GM18868 (cell line): ENCODE data around the gene ANXA2R.
"Not testable (repeated sequence)": the region's sequence is repeated elsewhere in the genome, so short reads cannot be mapped to it uniquely, and the experiment has no call there.

Experiments
- ATAC-seq: cut with Tn5 transposase; IDR thresholded peaks from one replicate; pipeline ENCODE4 v1.9.1; 2021; ENCODE audit warnings: mild to moderate bottlenecking, moderate library complexity; ENCODE audit not compliant: unreplicated experiment

ANXA2R gene

DNA sequence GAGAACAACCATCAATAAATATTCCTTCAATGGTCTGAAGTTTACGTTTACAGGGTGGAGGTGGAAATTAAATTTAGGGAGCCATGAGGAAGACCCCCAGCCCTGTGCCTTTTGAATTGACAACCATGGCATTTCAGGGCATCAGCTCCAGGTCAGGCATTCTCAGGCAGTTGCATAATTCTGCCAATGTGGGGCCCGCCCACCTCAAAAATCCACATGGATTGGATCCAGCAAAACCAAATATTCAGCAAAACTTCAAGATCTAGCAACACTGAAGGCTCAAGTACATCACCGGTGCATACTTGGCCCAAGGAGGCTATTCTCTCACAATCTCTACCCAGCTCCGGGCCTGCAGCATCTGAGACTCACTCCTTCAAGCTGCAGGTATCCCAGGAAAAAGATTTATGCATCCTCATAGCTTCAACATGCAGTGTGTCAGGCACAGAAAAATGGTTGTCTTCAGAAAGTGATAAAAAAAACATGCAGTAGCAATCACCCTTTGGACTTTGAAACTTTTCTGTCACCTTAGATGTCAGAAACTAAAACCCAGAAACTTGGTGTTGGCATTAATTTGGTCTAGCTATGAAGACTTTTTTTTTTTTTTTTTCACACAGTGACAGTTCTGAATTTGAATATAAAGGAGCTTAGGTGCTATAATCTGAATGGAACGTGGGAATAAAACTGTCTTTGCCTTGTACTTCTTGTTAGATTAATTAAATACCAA lies 21.4 kb upstream of the ANXA2R start:
- ATAC-seq, result no peak

DNA sequence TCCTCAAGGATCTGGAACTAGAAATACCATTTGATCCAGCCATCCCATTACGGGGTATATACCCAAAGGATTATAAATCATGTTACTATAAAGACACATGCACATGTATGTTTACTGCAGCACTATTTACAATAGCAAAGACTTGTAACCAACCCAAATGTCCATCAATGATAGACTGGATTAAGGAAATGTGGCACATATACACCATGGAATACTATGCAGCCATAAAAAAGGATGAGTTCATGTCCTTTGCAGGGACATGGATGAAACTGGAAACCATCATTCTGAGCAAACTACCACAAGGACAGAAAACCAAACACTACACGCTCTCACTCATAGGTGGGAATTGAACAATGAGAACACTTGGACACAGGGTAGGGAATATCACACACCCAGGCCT lies 19.9 kb upstream of the ANXA2R start:
- not testable (repeated sequence) for ATAC-seq

DNA sequence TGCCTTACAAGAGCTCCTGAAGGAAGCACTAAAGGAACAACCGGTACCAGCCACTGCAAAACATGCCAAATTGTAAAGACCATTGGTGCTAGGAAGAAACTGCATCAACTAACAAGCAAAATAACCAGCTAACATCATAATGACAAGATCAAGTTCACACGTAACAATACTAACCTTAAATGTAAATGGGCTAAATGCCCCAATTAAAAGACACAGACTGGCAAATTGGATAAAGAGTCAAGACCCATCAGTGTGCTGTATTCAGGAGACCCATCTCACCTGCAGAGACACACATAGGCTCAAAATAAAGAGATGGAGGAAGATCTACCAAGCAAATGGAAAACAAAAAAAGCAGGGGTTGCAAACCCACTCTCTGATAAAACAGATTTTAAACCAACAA lies 15.0 kb upstream of the ANXA2R start:
- ATAC-seq, result not testable (repeated sequence)

DNA sequence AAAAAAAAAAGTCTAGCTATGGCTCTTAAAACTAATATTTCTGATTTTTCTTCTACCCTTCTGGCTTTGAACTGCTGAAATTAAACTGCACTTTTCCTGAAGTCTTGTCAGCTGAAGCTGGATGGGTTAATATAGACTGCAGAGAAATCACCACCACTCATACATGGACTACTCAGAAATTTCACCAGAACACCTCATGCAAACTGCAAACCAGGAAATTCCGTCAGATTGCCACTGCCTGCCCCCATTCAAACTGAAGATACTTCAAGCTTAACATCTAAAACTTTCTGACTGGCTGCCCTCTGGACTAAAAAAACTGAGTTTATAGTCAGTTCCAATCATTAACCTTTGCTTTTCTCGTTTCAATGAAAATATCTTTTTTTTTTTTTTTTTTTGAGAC lies 11.6 kb upstream of the ANXA2R start:
- no peak for ATAC-seq

DNA sequence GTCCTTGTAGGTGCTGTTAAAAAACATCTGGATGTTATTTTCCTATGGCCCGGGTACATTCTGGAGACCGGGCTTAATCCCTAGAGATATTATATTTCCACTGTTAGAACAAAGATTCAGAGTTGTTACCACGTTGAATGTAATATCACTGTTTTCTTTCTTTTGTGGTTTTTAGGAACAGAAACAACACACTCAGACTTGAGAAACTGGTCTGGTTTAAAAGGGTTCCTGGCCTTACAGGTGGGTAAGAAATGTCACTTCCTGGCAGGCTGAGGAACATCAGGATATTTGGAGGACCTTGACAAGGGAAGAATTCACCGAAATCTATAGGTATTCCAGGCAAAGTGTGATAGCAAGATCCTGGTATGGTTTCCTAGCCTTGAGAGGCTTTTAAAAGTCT lies 10.3 kb upstream of the ANXA2R start:
- ATAC-seq, result no peak

DNA sequence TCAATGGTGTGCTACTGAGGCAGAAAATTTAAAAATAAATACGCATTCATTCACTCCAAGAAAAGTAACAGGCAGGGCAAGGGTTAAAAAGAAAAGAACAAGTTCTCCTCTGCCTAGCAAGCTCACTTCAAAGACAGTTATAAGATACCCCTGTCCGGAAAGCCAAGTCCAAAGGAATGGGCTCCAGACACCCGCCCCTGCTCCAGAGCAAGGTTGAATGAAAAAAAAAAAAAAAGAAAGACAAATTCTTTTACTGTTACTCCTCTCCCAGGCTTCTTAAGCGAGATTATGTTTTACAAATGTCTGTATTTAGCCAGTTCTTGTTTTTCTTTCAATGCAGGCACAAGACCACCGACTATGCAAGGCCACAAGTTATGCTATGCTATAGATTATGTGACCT lies 9.1 kb upstream of the ANXA2R start:
- no peak for ATAC-seq

DNA sequence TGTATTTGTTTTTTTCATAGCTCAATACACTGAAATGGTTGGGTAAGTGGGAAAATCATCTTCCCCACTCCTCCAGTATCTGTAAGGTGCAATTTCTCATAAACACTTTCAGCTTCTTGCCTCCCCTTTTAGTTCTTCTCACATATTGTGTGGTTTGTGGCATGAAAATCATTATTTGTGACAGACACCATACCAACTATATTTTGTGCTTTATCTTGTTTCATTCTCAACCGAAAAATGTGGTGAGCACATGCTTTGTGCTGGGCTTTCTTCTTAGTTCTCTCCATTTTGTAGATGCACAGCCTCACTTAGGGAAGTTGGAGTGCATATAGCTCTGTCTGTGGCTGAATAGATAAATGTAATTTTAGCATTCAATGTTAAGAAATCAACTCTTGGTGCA lies 6.4 kb upstream of the ANXA2R start:
- ATAC-seq, result no peak

DNA sequence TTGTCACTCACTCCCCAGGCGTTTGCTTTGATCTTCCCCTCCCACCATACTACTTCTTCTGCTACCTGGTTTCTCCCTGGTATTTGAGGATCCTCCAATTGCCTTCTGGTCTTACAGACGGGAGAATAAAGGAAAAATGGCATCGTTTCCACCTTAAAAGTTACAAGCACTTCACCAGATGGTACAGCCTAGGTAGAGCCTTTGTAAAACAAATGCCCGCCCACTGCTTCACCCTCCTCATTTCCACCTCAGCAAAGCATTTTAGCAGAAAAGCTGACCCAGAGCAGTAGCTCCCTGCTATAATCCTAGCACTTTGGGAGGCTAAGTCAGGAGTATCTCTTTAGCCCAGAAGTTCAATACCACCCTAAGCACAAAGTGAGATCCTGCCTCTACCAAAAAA lies 5.1 kb upstream of the ANXA2R start:
- ATAC-seq, result no peak

DNA sequence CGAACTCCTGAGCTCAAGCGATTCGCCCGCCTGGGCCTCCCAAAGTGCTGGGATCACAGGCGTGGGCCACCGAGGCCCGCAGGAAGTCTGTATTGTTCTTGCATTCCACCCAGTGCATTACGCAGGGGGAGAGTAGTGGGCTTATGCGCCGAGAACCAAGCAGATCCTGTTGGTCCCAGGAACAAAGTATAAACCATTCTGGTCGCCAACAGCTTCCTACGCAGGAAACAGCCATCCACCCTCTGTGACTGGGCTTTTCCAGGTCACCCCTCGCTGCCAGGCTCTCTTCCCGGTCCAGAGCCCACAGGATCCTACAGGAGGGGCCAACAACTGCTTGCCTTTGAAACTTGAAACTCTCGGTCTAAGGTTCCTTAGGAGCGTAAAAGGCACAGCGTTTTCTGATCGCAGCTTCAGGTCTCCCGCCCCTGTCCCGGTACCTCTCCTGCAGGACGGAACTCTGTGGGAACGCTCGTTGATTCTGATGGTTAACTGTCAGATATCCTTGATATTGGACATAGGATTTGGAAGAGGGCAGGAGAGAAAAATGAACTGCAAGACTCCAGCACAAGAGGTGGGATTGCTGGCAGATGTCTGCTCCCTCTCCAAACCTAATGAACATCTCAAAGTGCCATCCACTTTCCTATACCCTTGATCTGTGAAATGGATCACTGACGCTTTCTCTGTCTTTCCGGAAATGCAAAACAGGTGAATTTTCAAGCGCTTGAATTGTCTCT lies 4.2 kb upstream of the ANXA2R start:
- ATAC-seq, result no peak

DNA sequence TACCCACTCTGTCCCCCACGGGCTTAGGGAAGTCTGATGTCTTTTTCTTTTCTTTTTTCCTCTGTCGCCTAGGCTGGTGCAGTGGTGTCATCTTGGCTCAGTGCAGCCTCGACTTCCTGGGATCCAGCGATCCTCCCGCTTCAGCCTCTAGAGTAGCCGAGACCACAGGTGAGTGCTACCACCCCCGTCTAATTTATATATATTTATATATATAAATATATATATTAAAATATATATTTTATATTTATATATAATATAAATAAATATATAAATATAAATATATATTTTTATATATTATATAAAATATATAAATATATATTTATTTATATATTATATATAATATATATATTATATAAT lies 3.3 kb upstream of the ANXA2R start:
- no peak for ATAC-seq

DNA sequence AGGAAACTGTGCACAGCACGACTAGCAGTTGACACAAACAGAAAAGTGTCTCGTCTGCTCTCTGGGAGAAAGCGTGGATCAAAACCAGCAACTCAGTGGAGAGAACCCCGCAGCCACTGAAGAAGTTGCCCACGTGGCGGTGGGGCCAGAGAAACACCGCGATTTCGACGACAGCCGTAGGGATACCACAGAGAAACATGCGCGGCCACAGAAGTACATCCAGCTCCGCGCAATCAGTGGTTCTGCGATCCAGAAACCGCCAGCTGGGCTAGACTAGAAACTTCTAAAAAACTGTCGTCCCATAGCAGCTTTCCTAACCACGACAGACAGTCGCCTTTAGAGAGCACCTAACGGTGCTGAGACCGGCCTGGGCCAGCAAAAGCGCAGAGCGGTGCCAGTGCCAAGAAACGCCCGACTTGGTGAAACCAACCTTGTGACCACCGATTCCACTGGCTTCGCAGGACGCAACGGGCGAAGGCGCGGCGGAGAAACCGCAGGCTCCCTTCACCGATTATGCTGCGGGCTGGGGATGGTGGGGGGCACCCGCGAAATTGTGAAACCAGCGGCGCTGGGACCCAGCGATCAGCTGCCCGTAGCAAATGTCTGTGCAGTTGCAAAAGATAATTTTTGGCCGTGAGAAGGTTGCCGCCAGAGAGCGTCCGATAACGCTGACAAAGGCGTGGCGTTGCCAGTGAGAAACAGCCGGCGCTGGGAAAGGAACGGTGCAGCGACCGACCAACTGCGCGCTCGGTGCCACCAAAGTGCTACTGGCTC lies 2.7 kb upstream of the ANXA2R start:
- ATAC-seq, result peak; percentile 34

DNA sequence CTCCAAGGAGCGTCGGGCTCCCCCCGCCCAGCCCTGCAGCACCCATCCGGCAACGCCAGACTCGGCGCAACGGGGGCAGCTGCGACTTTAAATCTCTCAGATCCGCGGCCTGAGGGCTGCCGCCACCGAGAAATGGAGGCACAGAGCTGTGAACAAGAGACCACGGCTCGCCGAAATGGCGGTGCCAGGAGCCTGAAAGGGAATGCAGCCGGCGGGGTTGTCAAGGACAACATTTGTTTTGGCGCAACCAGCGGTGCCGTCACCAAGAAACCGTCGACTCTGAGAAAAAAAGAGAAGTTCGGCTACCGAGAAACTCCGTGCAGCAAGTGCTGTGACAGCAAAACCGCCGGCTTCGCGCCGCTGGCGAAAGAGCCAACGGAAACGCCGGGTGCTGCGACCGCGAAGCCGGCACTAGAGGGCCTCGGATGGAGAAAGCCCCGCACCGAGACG lies 2.1 kb upstream of the ANXA2R start:
- ATAC-seq, result peak; percentile 23

DNA sequence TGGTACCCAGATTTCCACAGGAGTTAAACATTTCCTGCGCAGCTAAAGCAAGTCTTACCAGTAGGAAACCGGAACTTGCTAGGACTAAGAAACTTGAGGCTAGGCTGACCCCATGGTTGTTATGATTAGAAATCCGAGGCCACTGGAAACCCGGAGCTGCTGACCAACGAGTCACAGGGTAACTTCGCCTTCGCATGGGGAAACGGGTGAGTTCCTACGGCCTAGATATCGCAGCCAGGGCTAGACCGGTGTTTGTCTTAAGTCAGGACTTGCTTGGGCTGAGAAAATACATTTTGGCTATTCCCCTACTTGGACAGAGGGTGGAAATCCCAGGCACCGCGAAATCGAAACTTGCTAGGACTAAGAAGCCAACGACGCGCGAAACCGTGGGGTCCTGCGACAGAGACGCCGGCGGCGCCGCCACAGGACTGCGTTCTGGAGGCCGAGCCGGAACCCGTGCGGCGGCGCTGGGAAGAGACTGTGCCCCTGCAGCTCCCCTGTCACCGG lies 1.6 kb upstream of the ANXA2R start:
- peak; percentile 20 for ATAC-seq

DNA sequence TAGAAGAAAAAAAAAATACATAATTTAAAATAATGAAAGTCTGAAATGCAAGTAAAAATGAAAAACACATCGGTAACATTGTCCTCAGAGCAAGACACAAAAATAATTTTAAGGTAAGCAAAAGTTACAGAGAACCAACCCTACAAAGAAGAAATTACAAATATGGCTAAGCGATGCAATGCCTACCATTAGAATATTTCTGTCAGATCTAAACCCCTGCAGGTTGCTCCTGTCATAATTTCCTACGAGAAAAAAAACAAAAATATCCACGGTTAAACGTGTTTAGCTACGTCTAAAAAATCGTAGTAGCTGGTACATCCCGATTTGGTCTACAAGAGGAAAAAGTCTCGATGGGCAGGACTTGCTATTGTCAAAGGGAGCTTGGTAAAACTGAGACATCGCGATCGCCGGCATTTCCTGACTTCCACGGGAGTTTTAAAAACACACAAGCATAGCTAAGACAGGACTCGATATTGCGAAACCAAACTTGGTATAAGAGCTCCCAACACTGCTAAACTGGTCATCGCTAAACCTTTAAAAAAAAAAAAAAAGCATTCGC lies 1.1 kb upstream of the ANXA2R start:
- no peak for ATAC-seq

DNA sequence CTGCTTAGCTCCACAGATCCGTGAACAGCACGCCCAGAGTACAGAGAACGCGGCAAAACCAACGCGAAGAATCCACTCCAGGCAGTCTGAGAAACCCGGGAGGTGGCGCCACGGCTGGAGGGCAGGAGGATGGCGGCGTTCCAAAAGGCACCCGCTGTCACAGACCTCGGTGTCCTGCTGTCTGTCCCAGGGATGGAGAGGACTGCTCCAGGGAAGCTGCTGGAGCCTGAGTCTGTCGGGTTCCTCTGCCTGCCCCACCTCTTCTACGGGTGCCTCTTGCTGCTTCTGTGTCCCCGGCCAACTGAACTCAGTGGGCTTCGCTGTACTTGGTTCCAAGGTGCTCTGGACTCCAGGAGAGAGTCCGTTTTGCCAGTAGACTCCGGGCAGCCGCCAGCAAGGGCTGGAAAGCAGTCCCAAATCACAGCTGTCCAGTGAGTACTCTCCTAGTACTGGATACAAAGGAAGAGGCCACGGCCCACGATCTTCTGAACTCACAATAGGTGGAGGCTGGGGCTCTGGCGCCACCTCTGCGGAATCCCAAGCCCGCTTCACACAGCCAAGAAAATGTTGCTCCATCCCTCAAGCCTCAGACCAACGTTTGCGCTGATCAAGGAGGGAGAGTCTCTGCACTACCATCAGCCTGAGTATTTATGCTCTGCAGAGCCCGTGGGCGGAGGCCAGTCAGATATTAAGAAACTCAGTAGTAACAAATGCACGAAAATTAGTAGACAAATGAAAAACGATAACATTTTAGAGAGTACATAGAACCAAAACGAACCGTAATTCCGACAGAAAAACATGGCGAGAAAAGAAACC lies 440 bp downstream of the ANXA2R start:
- ATAC-seq, result no peak

DNA sequence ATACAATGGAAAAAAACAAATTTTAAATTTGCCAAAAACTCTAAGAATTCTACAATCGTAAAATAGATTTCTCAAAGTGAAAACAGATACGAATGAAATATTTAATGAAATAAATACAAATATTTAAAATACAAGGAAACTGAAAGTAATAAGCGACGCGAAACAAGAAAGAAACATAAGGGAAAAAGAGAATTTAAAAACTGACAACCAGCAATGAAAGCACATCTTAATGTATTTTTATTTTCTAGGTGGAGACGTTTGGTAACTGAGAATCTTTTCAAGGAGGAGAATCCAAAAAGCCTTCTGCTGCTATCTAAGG lies 1.0 kb downstream of the ANXA2R start:
- no peak for ATAC-seq

DNA sequence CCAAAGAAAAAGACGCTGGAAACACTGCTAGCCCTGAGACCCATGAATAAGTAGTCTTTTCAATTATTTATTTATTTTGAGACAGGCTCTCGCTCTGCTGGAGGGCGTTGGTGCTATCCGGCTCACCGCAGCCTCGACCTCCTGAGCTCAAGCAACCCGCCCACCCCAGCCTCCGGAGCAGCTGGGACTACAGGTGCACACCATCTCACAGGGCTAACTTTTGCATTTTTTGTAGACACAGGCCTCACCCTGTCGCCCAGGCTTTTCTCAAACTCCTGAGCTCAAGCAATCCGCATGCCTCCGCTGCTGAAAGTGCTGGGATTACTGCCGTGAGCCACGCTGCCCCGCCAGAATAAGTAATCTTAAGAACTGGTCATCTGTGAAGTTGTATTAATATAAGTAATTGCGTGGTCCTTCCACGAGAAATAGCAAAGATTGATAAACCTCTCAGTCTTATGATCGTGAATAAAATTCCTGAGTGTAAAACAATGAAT lies 1.6 kb downstream of the ANXA2R start:
- ATAC-seq, result no peak

DNA sequence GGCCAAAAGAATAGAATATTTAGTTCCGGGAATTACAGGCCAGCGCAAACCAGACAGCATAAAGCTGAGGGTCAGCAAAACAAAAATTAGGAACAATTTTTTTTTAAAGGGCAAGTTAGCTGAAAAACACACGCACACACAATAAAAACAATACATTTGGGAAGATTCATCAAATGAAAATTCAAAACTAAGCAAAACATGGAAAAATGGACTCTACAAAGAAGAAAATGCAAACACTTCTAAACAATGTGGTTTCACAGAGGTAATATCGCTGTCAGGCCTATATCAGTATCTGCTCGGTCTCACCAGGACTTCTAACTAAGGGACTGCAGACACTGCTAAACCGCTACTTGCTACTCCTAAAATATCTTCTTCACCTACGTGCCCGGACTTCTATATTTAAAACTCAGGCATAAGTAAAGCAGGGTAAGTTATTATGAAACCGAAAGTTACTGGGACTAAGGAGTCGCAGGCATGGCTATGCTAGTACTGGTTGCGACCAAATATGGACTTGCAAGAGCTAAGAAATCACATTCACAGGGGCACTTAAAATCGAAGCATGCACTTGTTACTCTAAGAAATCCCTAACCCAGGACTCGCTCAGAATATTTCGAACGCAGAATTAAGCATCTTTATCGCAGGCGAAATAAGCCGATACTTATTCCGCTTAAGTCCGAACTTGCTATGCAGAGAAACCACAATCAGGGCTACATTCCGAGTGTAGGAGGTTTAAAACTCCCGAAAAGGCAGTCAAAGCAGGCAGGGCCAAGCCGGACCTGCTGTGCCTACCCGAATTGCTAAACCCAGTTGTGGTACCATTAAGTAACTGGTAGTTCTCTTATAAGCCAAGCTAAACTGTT lies 2.3 kb downstream of the ANXA2R start:
- ATAC-seq, result peak; percentile 33

DNA sequence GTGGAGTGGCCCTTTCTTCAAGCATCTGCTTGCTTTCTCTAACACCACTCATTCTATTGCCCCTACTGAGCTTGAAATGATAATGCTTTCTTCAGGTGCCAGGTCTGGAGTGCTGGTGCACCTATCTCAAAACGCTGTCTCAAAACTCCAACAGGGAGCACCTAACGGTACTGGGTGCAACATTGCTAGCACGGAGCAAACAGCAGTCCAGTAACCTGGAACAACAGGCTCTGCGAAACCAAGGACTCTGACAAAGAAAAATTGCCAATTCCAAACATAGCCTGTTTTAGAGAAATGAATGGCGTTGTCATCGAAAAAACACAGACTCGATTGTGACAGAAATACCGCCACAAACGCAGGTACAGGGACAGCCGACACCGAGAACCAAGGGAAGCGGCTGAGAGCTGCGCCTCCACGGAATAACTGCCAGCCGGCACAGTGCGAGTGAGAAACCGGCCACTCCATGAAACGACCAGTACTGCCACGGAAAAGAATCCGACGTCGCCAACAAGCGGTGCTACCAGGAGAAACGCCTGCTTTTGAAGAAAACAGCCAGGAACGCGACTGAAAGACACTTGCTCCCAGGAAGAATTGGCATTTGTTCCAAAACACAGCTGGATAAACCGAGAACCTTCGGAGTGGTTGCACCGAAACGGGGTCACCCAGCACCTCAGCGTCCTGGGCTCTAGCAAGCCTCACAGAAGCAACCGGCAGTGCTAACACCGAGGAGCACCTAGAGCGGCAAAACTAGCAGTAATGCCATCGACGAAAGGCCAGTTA lies 3.1 kb downstream of the ANXA2R start:
- ATAC-seq, result no peak
